Measurements from ENCODE around the gene SEMA4D.

The SEMA4D gene

DNA sequence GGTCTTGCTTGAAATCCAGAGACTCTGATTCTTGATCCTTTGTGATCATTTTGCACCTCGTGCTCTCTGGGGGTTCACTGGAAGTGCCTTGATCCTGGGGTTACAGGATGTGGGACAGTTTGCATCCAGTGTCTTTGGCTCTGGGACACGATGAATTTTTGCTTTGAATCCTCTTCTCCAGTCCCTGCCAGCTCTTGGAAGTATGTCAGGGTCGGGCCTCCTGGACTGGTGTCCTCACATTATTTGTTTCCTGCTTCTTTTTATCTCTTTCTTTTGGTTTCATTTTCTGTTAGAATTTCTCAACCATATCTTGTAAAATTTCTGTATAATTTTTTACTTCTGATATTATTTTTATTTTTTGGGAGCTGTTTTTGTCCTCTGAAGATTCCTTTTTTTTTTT, 145.5 kb downstream of the SEMA4D start:
- Mint-ChIP-seq H3K4me3 (no peak overlapping the region), H3K9me3 (no peaks in the 10 kb centered on the region), H3K27me3 (ENCODE audit: low read depth, poor library complexity) (no peaks in the 10 kb centered on the region), H3K4me1 (no peaks in the 10 kb centered on the region), H3K27ac (peak overlapping the region; percentile 94), H3K36me3 (ENCODE audit: low read depth) (peaks cover 95% of the 10 kb centered on the region)
- TF ChIP-seq, protein P1, sequence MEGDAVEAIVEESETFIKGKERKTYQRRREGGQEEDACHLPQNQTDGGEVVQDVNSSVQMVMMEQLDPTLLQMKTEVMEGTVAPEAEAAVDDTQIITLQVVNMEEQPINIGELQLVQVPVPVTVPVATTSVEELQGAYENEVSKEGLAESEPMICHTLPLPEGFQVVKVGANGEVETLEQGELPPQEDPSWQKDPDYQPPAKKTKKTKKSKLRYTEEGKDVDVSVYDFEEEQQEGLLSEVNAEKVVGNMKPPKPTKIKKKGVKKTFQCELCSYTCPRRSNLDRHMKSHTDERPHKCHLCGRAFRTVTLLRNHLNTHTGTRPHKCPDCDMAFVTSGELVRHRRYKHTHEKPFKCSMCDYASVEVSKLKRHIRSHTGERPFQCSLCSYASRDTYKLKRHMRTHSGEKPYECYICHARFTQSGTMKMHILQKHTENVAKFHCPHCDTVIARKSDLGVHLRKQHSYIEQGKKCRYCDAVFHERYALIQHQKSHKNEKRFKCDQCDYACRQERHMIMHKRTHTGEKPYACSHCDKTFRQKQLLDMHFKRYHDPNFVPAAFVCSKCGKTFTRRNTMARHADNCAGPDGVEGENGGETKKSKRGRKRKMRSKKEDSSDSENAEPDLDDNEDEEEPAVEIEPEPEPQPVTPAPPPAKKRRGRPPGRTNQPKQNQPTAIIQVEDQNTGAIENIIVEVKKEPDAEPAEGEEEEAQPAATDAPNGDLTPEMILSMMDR (IDR thresholded peaks at IDR 0.05): no peak
- no peak for DNase-seq

- H3K4me1 Mint-ChIP-seq: no peaks in the 10 kb centered on the region
- H3K9me3 Mint-ChIP-seq: no peaks in the 10 kb centered on the region
- H3K27me3 Mint-ChIP-seq (ENCODE audit: low read depth, poor library complexity): no peaks in the 10 kb centered on the region
- H3K27ac Mint-ChIP-seq: no peak overlapping the region
- TF ChIP-seq, protein P1 (IDR thresholded peaks at IDR 0.05): no peak
- peaks cover 96% of the 10 kb centered on the region for H3K36me3 Mint-ChIP-seq (ENCODE audit: low read depth)
- H3K4me3 Mint-ChIP-seq: no peak overlapping the region
- no peak for DNase-seq
Observed at GRCh38 chr9:89351584-89352300, 146.2 kb downstream of the SEMA4D start.

DNA sequence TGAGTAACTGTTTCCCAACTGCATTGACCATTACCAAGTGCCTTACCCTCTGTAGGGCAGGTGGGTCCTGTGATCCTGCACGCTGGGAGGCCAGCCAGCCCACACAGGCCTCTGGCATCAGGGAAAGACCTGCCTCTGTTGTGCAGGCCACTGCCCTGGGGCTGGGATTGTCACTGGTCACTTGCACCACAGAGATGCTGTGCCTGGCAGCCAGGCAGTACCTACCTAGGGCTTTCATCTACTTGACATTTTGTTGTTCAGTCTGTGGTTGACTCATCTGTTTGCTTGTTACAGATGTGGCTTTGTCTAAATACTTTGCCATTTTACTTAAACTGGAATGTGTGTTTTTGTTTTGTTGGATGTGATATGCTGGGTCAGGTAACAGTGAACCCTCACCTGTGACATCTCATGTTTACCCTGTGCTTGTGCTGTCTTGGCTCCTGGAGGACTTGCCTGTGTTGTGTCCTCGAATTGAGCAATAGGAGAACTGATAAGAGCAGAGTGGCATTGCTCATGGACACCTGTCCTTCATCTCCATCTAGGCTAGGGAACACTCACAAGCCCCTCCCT, 146.8 kb downstream of the SEMA4D start:
- H3K4me3 Mint-ChIP-seq: no peak overlapping the region
- TF ChIP-seq, protein P1 (IDR thresholded peaks at IDR 0.05): no peak
- no peak overlapping the region for H3K27ac Mint-ChIP-seq
- H3K36me3 Mint-ChIP-seq (ENCODE audit: low read depth): peaks cover 96% of the 10 kb centered on the region
- H3K9me3 Mint-ChIP-seq: no peaks in the 10 kb centered on the region
- DNase-seq: no peak
- no peaks in the 10 kb centered on the region for H3K4me1 Mint-ChIP-seq
- no peaks in the 10 kb centered on the region for H3K27me3 Mint-ChIP-seq (ENCODE audit: low read depth, poor library complexity)

DNA sequence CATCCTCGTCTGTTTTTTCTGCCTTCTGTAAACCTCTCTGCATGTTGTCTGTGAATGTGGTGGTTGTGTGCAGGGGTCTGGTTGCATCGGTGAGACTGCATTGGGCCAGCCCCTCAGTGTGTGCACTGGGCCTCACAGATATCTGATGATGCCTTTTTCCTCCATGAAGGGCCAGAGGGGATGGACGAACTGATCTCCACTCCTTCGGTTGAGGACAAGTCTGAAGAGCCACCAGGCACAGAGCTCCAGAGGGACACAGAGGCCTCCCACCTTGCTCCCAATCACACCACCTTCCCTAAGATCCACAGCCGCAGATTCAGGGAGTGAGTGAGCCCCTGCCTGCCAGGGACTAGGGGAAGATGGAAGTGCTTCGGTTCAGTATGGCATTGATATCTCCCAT, 148.3 kb downstream of the SEMA4D start:
- DNase-seq: no peak
- H3K27me3 Mint-ChIP-seq (ENCODE audit: low read depth, poor library complexity): no peaks in the 10 kb centered on the region
- H3K36me3 Mint-ChIP-seq (ENCODE audit: low read depth): peaks cover 96% of the 10 kb centered on the region
- no peaks in the 10 kb centered on the region for H3K4me1 Mint-ChIP-seq
- no peaks in the 10 kb centered on the region for H3K9me3 Mint-ChIP-seq
- TF ChIP-seq, protein P1 (IDR thresholded peaks at IDR 0.05): no peak
- H3K27ac Mint-ChIP-seq: no peak overlapping the region
- no peak overlapping the region for H3K4me3 Mint-ChIP-seq

DNA sequence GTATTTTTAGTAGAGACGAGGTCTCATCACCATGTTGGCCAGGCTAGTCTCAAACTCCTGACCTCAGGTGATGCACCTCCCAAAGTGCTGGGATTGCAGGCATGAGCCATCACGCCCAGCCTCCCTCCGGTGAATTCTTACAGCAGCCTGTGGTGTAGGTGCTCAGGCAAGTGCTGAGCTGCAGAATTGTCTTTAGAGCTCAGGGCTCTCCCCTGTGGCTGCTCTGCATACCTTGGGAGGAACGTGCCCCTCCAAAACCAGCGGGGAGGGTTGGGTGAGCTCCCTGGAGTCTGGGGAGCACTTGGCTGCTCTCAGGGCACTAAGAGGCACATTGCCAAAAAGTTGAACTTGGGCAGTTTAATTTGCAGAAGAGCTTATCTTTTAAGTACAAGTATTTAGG, 150.3 kb downstream of the SEMA4D start:
- TF ChIP-seq, protein P1 (IDR thresholded peaks at IDR 0.05): no peak
- DNase-seq: no peak
- Mint-ChIP-seq H3K27ac (no peak overlapping the region), H3K36me3 (ENCODE audit: low read depth) (peaks cover 96% of the 10 kb centered on the region), H3K4me1 (no peaks in the 10 kb centered on the region), H3K4me3 (no peak overlapping the region), H3K27me3 (ENCODE audit: low read depth, poor library complexity) (no peaks in the 10 kb centered on the region), H3K9me3 (peaks cover 5% of the 10 kb centered on the region)

DNA sequence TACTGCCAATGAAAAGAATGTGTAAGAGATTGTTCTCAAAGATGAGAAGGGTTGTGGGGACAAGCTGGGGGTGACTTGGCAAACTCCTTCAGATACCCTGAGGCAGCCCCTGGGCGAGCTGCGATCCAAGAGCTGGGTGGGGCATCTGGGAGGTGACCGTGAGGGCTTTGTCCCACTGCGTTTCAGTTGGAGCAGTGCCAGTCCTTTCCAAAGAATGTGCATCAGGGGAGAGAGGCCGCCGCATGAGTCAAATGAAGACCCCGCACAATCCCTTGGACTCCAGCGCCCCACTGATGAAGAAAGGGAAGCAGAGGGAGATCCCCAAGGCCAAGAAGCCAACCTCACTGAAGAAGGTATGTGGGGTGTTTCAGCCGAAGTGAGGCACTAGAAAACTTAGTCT, 151.2 kb downstream of the SEMA4D start:
- H3K27me3 Mint-ChIP-seq (ENCODE audit: low read depth, poor library complexity): no peaks in the 10 kb centered on the region
- no peak overlapping the region for H3K4me3 Mint-ChIP-seq
- peaks cover 96% of the 10 kb centered on the region for H3K36me3 Mint-ChIP-seq (ENCODE audit: low read depth)
- H3K27ac Mint-ChIP-seq: no peak overlapping the region
- no peaks in the 10 kb centered on the region for H3K4me1 Mint-ChIP-seq
- TF ChIP-seq, protein P1 (IDR thresholded peaks at IDR 0.05): no peak
- DNase-seq: no peak
- peaks cover 5% of the 10 kb centered on the region for H3K9me3 Mint-ChIP-seq

All from nephron progenitor cell (in vitro differentiated cells).